K562 (cell line): ENCODE data around the gene WWOX. TPM values are rescaled to one million over a fixed set of nuclear protein-coding genes. Genes with fewer than 3 reads are reported as not detected.

Source experiments
- FOXJ3 ChIP-seq: sonication (generic); formaldehyde crosslinking; IDR thresholded peaks from 2 replicates; pipeline ENCODE4 v1.4.0; 2020; ENCODE audit warnings: mild to moderate bottlenecking, missing genetic modification reagents
- KDM4B ChIP-seq, 2 experiments: fragments of 450-650 bp in 1 of 2; sonication (generic) in 1 of 2; IDR thresholded peaks; 2 replicates each; pipeline ENCODE4 v1.6.1; 2016 to 2017; ENCODE audit warnings: borderline replicate concordance in 2 of 2, antibody characterized with exemption in 1 of 2, low read depth in 1 of 2, mild to moderate bottlenecking in 1 of 2
- LEF1 ChIP-seq: fragments of 450-650 bp; IDR thresholded peaks from 2 replicates; pipeline ENCODE4 v1.6.1; 2016; ENCODE audit warnings: mild to moderate bottlenecking
- NFRKB ChIP-seq: fragments of 450-650 bp; IDR thresholded peaks from 2 replicates; pipeline ENCODE4 v1.6.1; 2016; ENCODE audit warnings: low read depth
- ZBTB1 ChIP-seq: sonication (generic); formaldehyde crosslinking; IDR thresholded peaks from 2 replicates; pipeline ENCODE4 v1.8.1; 2023; ENCODE audit warnings: missing genetic modification reagents, low read depth, mild to moderate bottlenecking, borderline replicate concordance
- polyA plus RNA-seq, 8 experiments: library from polyadenylated mRNA; depleted of rRNA in 4 of 8; stranded (reverse) in 5 of 8; unstranded in 3 of 8; fragments of >200 nt; fragmentation: Nextera tagmentation in 2 of 8; fragmentation: Illumina TruSeq in 1 of 8; extraction: Ambion mirVana in 2 of 8; extraction: Trizol in 1 of 8; gene quantifications; 2 replicates each; pipeline versions ENCODE4 v1.2.1 to v1.2.3, GENCODE V29; 2011 to 2014; ENCODE audit warnings: inconsistent platforms in 1 of 8, missing spikeins in 1 of 8
- total RNA-seq, 7 experiments: library from RNA; depleted of rRNA in 6 of 7; stranded (reverse); fragments of >200 nt in 6 of 7; fragmentation: Illumina TruSeq in 2 of 7; extraction: Trizol in 2 of 7; gene quantifications; 2 replicates each; pipeline versions ENCODE4 v1.2.1 to v1.2.3, GENCODE V29; 2011 to 2021; ENCODE audit warnings: low replicate concordance in 1 of 7
- TF ChIP-seq, protein P1 (sequence below): fragments of 450-650 bp; IDR thresholded peaks from 2 replicates; pipeline ENCODE4 v1.6.1; 2016; ENCODE audit warnings: borderline replicate concordance
- TF ChIP-seq, protein P2 (sequence below): fragments of 250-450 bp; sonication (Bioruptor Pico); IDR thresholded peaks from 2 replicates; pipeline ENCODE4 v1.8.0; 2021; ENCODE audit warnings: moderate library complexity, mild to moderate bottlenecking, inconsistent platforms
- TF ChIP-seq, protein P3 (sequence below): sonication (generic); formaldehyde crosslinking; IDR thresholded peaks from 2 replicates; pipeline ENCODE4 v1.8.0; 2022; ENCODE audit warnings: missing genetic modification reagents, mild to moderate bottlenecking, borderline replicate concordance
- TF ChIP-seq, protein P4 (sequence below), 2 experiments: fragments of 450-650 bp; IDR thresholded peaks; 2 replicates each; pipeline ENCODE4 v1.6.1; 2018; ENCODE audit warnings: mild to moderate bottlenecking in 2 of 2, low read depth in 1 of 2; ENCODE audit not compliant: partially characterized antibody in 2 of 2

Gene WWOX
- total and polyA plus RNA-seq, 9 of the 15 experiments (the other 6 are each of a cell fraction or from before 2014, with no cell fraction given): 1.6 to 22.7 (median 8.1) TPM

DNA sequence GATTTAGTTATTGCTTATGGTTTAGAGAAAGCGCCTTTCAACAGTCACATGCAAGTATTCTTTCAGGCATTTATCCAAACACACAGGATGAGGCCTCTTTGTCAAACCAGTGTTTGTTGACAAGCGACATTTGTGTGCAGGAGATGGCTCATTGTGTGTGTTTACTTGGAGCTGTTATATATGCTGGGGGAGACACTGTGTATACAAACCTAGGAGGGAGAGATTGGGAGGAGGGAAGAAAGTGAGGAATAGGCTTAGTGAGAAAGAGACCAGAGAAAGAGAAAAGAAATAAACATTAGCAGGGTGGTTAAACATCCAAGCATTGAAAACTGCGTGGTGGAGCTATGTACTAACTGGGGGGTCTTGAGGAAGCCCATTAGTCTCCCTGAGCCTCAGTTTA is 1063.5 kb downstream of the WWOX start (continued):
- TF ChIP-seq, protein P1, sequence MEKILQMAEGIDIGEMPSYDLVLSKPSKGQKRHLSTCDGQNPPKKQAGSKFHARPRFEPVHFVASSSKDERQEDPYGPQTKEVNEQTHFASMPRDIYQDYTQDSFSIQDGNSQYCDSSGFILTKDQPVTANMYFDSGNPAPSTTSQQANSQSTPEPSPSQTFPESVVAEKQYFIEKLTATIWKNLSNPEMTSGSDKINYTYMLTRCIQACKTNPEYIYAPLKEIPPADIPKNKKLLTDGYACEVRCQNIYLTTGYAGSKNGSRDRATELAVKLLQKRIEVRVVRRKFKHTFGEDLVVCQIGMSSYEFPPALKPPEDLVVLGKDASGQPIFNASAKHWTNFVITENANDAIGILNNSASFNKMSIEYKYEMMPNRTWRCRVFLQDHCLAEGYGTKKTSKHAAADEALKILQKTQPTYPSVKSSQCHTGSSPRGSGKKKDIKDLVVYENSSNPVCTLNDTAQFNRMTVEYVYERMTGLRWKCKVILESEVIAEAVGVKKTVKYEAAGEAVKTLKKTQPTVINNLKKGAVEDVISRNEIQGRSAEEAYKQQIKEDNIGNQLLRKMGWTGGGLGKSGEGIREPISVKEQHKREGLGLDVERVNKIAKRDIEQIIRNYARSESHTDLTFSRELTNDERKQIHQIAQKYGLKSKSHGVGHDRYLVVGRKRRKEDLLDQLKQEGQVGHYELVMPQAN: no peak
- TF ChIP-seq, protein P2, sequence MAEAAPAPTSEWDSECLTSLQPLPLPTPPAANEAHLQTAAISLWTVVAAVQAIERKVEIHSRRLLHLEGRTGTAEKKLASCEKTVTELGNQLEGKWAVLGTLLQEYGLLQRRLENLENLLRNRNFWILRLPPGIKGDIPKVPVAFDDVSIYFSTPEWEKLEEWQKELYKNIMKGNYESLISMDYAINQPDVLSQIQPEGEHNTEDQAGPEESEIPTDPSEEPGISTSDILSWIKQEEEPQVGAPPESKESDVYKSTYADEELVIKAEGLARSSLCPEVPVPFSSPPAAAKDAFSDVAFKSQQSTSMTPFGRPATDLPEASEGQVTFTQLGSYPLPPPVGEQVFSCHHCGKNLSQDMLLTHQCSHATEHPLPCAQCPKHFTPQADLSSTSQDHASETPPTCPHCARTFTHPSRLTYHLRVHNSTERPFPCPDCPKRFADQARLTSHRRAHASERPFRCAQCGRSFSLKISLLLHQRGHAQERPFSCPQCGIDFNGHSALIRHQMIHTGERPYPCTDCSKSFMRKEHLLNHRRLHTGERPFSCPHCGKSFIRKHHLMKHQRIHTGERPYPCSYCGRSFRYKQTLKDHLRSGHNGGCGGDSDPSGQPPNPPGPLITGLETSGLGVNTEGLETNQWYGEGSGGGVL (CRISPR knock-in tag): no peak
- TF ChIP-seq KDM4B (IDR thresholded peaks at IDR 0.05; ENCODE audit: borderline replicate concordance in 2 of 2, low read depth in 1 of 2) (no peak), LEF1 (no peak), ZBTB1 (CRISPR knock-in tag) (no peak), NFRKB (no peak), FOXJ3 (CRISPR knock-in tag) (no peak)
- TF ChIP-seq, protein P3, sequence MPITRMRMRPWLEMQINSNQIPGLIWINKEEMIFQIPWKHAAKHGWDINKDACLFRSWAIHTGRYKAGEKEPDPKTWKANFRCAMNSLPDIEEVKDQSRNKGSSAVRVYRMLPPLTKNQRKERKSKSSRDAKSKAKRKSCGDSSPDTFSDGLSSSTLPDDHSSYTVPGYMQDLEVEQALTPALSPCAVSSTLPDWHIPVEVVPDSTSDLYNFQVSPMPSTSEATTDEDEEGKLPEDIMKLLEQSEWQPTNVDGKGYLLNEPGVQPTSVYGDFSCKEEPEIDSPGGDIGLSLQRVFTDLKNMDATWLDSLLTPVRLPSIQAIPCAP (CRISPR knock-in tag): no peak
- TF ChIP-seq, protein P4, sequence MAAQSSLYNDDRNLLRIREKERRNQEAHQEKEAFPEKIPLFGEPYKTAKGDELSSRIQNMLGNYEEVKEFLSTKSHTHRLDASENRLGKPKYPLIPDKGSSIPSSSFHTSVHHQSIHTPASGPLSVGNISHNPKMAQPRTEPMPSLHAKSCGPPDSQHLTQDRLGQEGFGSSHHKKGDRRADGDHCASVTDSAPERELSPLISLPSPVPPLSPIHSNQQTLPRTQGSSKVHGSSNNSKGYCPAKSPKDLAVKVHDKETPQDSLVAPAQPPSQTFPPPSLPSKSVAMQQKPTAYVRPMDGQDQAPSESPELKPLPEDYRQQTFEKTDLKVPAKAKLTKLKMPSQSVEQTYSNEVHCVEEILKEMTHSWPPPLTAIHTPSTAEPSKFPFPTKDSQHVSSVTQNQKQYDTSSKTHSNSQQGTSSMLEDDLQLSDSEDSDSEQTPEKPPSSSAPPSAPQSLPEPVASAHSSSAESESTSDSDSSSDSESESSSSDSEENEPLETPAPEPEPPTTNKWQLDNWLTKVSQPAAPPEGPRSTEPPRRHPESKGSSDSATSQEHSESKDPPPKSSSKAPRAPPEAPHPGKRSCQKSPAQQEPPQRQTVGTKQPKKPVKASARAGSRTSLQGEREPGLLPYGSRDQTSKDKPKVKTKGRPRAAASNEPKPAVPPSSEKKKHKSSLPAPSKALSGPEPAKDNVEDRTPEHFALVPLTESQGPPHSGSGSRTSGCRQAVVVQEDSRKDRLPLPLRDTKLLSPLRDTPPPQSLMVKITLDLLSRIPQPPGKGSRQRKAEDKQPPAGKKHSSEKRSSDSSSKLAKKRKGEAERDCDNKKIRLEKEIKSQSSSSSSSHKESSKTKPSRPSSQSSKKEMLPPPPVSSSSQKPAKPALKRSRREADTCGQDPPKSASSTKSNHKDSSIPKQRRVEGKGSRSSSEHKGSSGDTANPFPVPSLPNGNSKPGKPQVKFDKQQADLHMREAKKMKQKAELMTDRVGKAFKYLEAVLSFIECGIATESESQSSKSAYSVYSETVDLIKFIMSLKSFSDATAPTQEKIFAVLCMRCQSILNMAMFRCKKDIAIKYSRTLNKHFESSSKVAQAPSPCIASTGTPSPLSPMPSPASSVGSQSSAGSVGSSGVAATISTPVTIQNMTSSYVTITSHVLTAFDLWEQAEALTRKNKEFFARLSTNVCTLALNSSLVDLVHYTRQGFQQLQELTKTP (IDR thresholded peaks at IDR 0.05; ENCODE audit: low read depth in 1 of 2, partially characterized antibody in 2 of 2): no peak
